ENCODE measurements around the gene BBS4. TPM values are rescaled to one million over a fixed set of nuclear protein-coding genes. Genes with fewer than 3 reads are reported as not detected.
"Not testable (repeated sequence)": the region's sequence is repeated elsewhere in the genome, so short reads cannot be mapped to it uniquely, and the experiment has no call there.

Gene BBS4
- total and polyA plus RNA-seq, 2 of the 4 experiments (the other 2 are of a cell fraction) = 15.8 to 21.0 TPM

GRCh38 chr15:72661081-72661480 lies 24.9 kb upstream of the BBS4 start:
- BruUV-seq (replicated peaks); H3K56ac ChIP-seq (ENCODE audit: extremely low read depth, insufficient read depth, low read length); H2BK20ac ChIP-seq (ENCODE audit: low read depth, low read length); H3K4ac ChIP-seq (ENCODE audit: low read depth, low read length); H4K8ac ChIP-seq (ENCODE audit: low read depth in 2 of 2, low read length in 2 of 2); H3K4me3 ChIP-seq (ENCODE audit: insufficient read depth, low read depth, low read length); DNase-seq; H3K9ac ChIP-seq (ENCODE audit: low read depth, low read length); H2BK120ac ChIP-seq (ENCODE audit: low read depth, low read length); H3K27ac ChIP-seq (ENCODE audit: insufficient read depth, low read length); POLR2A ChIA-PET (ENCODE audit: unreplicated experiment); in situ Hi-C loops (cut with MboI; ENCODE audit: low sequenced_read_pairs); H3K79me1 ChIP-seq (ENCODE audit: low read depth in 1 of 2, low read length in 2 of 2); H3K18ac ChIP-seq (ENCODE audit: low read depth, low read length); H3K14ac ChIP-seq (replicated peaks; ENCODE audit: low read depth, low read length); H3K9me1 ChIP-seq (ENCODE audit: insufficient read depth, low read length); ATAC-seq (ENCODE audit: low read depth); CTCF ChIA-PET; H4K5ac ChIP-seq (ENCODE audit: low read depth, low read length); H4K20me1 ChIP-seq (ENCODE audit: insufficient read depth, low read length); H2AK9ac ChIP-seq (replicated peaks; ENCODE audit: low read depth, low read length, poor library complexity); H2BK15ac ChIP-seq (ENCODE audit: low read depth, low read length); H3K23ac ChIP-seq (ENCODE audit: low read depth, low read length); intact Hi-C loops (cut with micrococcal nuclease); H3K27me3 ChIP-seq (ENCODE audit: control insufficient read depth, insufficient read depth, low read length); H3K36me3 ChIP-seq (ENCODE audit: control insufficient read depth, insufficient read depth, low read length); H2AFZ ChIP-seq (replicated peaks; ENCODE audit: low read length, poor library complexity); H4K91ac ChIP-seq (ENCODE audit: insufficient read depth, low read depth, low read length); H3K4me2 ChIP-seq (ENCODE audit: low read depth, low read length); H2AK5ac ChIP-seq (ENCODE audit: low read depth, low read length); dilution Hi-C loops (cut with HindIII; ENCODE audit: low sequenced_read_pairs, unreplicated experiment); H3K9me3 ChIP-seq (ENCODE audit: control insufficient read depth, insufficient read depth, low read length); H2BK5ac ChIP-seq (ENCODE audit: low read depth, low read length, poor library complexity, severe bottlenecking); H3K4me1 ChIP-seq (ENCODE audit: control insufficient read depth, insufficient read depth, low read length): not testable (repeated sequence)
- WGBS, 2 experiments (ENCODE audit: extremely low coverage in 2 of 2, insufficient read length in 1 of 2) = no CpG with 5 or more reads among the region's 10 CpGs

GRCh38 chr15:72663931-72664330 lies 22.1 kb upstream of the BBS4 start:
- H2BK5ac ChIP-seq (ENCODE audit: low read depth, low read length, poor library complexity, severe bottlenecking); H3K4ac ChIP-seq (ENCODE audit: low read depth, low read length); H3K27ac ChIP-seq (ENCODE audit: insufficient read depth, low read length); H3K23ac ChIP-seq (ENCODE audit: low read depth, low read length); H3K4me1 ChIP-seq (ENCODE audit: control insufficient read depth, insufficient read depth, low read length); H3K18ac ChIP-seq (ENCODE audit: low read depth, low read length); H2AK5ac ChIP-seq (ENCODE audit: low read depth, low read length); H3K36me3 ChIP-seq (ENCODE audit: control insufficient read depth, insufficient read depth, low read length); H3K9ac ChIP-seq (ENCODE audit: low read depth, low read length); H2BK15ac ChIP-seq (ENCODE audit: low read depth, low read length); H4K91ac ChIP-seq (ENCODE audit: insufficient read depth, low read depth, low read length); intact Hi-C loops (cut with micrococcal nuclease); H4K8ac ChIP-seq (ENCODE audit: low read depth in 2 of 2, low read length in 2 of 2); H2BK120ac ChIP-seq (ENCODE audit: low read depth, low read length); ATAC-seq (ENCODE audit: low read depth); H4K5ac ChIP-seq (ENCODE audit: low read depth, low read length); H3K79me1 ChIP-seq (ENCODE audit: low read depth in 1 of 2, low read length in 2 of 2); H3K9me3 ChIP-seq (ENCODE audit: control insufficient read depth, insufficient read depth, low read length); CTCF ChIA-PET; H2BK20ac ChIP-seq (ENCODE audit: low read depth, low read length); H3K56ac ChIP-seq (ENCODE audit: extremely low read depth, insufficient read depth, low read length); H4K20me1 ChIP-seq (ENCODE audit: insufficient read depth, low read length); DNase-seq; dilution Hi-C loops (cut with HindIII; ENCODE audit: low sequenced_read_pairs, unreplicated experiment); H3K14ac ChIP-seq (replicated peaks; ENCODE audit: low read depth, low read length); H3K27me3 ChIP-seq (ENCODE audit: control insufficient read depth, insufficient read depth, low read length); H2AK9ac ChIP-seq (replicated peaks; ENCODE audit: low read depth, low read length, poor library complexity); BruUV-seq (replicated peaks); H3K4me2 ChIP-seq (ENCODE audit: low read depth, low read length); H2AFZ ChIP-seq (replicated peaks; ENCODE audit: low read length, poor library complexity); H3K4me3 ChIP-seq (ENCODE audit: insufficient read depth, low read depth, low read length); in situ Hi-C loops (cut with MboI; ENCODE audit: low sequenced_read_pairs); POLR2A ChIA-PET (ENCODE audit: unreplicated experiment); H3K9me1 ChIP-seq (ENCODE audit: insufficient read depth, low read length): not testable (repeated sequence)
- WGBS, 2 experiments (ENCODE audit: extremely low coverage in 2 of 2, insufficient read length in 1 of 2) = no CpG with 5 or more reads among the region's 8 CpGs
